Measurements from ENCODE around the gene CYP27C1. TPM values are rescaled to one million over a fixed set of nuclear protein-coding genes. Genes with fewer than 3 reads are reported as not detected.

The CYP27C1 gene
- total RNA-seq, 4 donors from 2014 or later, result 0.40 TPM; not detected in 3

DNA sequence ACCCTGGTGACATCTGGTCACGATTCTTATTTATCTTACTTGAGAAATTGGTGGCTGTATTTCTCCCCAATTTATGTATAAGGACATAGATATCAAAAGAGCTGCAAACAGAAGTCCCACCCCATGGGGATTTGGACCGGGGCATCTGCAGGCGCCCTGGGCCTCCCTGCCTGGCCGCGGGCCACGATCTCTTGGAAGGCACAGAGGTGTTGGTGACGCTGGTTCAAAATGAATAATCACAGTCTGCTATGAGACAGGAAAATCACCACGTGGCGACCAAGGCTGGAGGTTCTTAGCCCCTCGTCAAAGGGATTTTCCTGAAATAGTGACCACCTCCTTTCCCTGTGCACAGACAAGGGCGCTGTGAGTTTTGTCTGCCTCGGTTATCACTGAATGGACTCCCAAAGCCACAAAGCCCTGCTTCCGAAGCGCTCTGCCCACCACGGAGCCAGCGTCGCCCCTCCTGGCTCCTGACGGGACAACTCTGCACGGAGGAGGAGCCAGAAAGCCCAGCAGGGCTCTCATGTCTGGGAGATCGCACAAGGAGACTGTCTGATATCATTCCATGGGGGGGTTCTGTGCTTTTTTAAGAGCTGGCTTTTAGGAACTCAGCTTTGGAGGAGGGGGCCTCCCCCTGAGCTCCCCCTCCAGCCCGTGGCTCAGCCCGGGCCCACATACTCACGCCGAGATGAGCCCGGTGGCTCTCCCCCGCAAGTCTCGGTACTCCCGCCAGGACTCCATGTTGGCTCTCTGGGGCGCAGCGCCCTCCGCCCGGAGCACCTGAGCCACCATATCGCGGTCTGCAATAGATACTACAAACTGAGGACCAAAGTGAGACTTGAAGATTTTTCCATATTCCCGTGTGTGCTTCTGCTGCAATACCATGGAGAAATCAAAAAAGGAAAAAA lies 14.6 kb downstream of the CYP27C1 start:
- 81 to 84% methylated on average over 33 to 35 of the region's 35 CpGs for WGBS, 2 donors

DNA sequence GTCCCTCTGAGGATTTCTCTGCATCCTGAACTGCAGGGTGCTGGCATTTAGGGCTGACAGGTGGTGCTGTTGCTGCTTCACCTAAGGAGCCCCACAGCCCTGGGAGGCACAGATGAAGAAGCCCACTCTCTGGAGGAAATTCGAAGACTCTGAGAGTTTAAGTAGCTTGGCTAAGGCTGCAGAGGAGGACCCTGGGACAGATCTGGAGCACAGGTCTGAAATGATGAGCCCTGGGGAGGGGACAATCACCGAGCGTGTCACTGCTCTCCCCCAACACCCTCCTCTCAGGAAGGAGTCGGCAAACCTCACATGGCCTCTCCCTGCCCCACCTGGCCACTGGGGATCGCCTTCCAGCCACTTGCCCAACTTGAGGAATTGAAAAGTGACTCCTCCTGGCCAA lies 18.6 kb downstream of the CYP27C1 start:
- WGBS, 2 donors, result 47 to 67% methylated on average over 5 of the region's 5 CpGs
- Histone ChIP-seq H3K4me1 (no peaks in the 10 kb centered on the region), H3K27me3 (no peaks in the 10 kb centered on the region), H3K36me3 (no peaks in the 10 kb centered on the region), H3K9me3 (no peaks in the 10 kb centered on the region), H3K27ac (no peak overlapping the region), H3K4me3 (replicated peaks in 1 of 3) (no peak overlapping the region)
- TF ChIP-seq POLR2A (IDR thresholded peaks at IDR 0.05), result no peak
- TF ChIP-seq, protein P1, sequence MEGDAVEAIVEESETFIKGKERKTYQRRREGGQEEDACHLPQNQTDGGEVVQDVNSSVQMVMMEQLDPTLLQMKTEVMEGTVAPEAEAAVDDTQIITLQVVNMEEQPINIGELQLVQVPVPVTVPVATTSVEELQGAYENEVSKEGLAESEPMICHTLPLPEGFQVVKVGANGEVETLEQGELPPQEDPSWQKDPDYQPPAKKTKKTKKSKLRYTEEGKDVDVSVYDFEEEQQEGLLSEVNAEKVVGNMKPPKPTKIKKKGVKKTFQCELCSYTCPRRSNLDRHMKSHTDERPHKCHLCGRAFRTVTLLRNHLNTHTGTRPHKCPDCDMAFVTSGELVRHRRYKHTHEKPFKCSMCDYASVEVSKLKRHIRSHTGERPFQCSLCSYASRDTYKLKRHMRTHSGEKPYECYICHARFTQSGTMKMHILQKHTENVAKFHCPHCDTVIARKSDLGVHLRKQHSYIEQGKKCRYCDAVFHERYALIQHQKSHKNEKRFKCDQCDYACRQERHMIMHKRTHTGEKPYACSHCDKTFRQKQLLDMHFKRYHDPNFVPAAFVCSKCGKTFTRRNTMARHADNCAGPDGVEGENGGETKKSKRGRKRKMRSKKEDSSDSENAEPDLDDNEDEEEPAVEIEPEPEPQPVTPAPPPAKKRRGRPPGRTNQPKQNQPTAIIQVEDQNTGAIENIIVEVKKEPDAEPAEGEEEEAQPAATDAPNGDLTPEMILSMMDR (IDR thresholded peaks at IDR 0.05), result no peak
- intact Hi-C loops (cut with DNase I), result no loop called here
- no peak for DNase-seq

More for the DNA sequence above, 14.6 kb downstream of the CYP27C1 start:
- H3K4me3 ChIP-seq (replicated peaks in 1 of 3), result no peak overlapping the region
- intact Hi-C loops (cut with DNase I), result no loop called here
- no peak overlapping the region for H3K27ac ChIP-seq
- no peaks in the 10 kb centered on the region for H3K9me3 ChIP-seq
- H3K36me3 ChIP-seq, result no peaks in the 10 kb centered on the region
- no peak for DNase-seq
- TF ChIP-seq, protein P1 (IDR thresholded peaks at IDR 0.05), result no peak
- TF ChIP-seq POLR2A (IDR thresholded peaks at IDR 0.05), result no peak
- no peaks in the 10 kb centered on the region for H3K4me1 ChIP-seq
- no peaks in the 10 kb centered on the region for H3K27me3 ChIP-seq

DNA sequence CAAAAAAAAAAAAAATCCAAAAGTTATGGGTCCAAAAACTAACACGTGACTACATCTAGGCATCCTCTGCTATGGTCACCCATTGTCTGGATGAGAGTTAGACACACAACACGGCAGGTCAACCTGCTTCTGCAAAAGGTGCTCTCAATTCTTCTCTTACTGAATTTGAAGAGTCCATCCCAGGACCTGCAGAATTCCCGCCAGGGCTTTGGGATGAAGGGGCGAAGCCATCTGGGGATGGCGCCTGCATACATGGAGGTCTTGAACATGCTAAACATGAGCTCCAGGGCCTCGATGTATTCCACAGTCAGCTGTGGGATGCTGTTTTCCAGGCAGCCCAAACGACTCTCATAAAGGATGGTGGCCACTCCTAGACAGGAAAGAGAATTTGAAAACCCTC lies 19.1 kb downstream of the CYP27C1 start:
- Histone ChIP-seq H3K36me3 (no peaks in the 10 kb centered on the region), H3K27ac (no peak overlapping the region), H3K9me3 (no peaks in the 10 kb centered on the region), H3K4me3 (replicated peaks in 1 of 3) (no peak overlapping the region), H3K4me1 (no peaks in the 10 kb centered on the region), H3K27me3 (no peaks in the 10 kb centered on the region)
- 91% methylated on average over 7 of the region's 7 CpGs for WGBS, 2 donors
- no peak for DNase-seq
- TF ChIP-seq, protein P1 (IDR thresholded peaks at IDR 0.05), result no peak
- intact Hi-C loops (cut with DNase I), result no loop called here

DNA sequence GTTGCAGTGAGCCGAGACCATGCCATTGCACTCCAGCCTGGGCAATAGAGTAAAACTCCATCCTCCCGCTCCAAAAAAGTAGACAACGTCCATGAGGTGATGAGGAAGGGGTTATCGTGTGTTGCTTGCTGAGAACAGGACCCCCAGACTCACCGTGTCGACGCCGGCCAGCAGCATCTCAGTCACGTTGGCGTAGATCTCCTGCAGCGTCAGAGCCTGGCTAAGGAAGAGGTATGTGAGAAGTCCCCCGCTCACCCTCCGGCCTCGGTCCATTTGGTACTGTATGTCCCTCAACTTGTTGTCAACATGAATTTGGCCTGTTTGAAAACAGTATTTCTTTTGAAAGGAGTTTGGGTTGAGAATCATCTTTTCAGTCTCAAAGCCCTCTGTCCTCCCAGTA lies 20.9 kb downstream of the CYP27C1 start:
- TF ChIP-seq, protein P1 (IDR thresholded peaks at IDR 0.05), result no peak
- no peak for TF ChIP-seq POLR2A (IDR thresholded peaks at IDR 0.05)
- no peak for DNase-seq
- WGBS, 2 donors, result 88 to 94% methylated on average over 14 of the region's 14 CpGs
- no peaks in the 10 kb centered on the region for H3K9me3 ChIP-seq
- H3K4me1 ChIP-seq, result no peaks in the 10 kb centered on the region
- no peaks in the 10 kb centered on the region for H3K36me3 ChIP-seq
- H3K27ac ChIP-seq, result no peak overlapping the region
- no peaks in the 10 kb centered on the region for H3K27me3 ChIP-seq
- H3K4me3 ChIP-seq (replicated peaks in 1 of 3), result no peak overlapping the region
- intact Hi-C loops (cut with DNase I), result no loop called here

Data from thyroid gland (tissue), 4 donors.